Spleen (tissue), 11 donors: ENCODE results near the gene DMD. TPM values are rescaled to one million over a fixed set of nuclear protein-coding genes. Genes with fewer than 3 reads are reported as not detected.
"Not testable (repeated sequence)": the region's sequence is repeated elsewhere in the genome, so short reads cannot be mapped to it uniquely, and the experiment has no call there.

Source experiments
- DNase-seq: peaks from one replicate; pipeline ENCODE4 v3.0.0-alpha.2; 2020
- H3K27ac ChIP-seq, 8 donors: fragments of 200-600 bp; sonication (generic) in 7 of 8; 1 replicate in 4 of 8; 2 replicates in 4 of 8; pipeline versions ENCODE4 v1.5.0 to v1.8.0; 2016 to 2021; ENCODE audit warnings: inconsistent platforms in 4 of 8, mild to moderate bottlenecking in 4 of 8, moderate library complexity in 1 of 8
- H3K27me3 ChIP-seq, 7 donors: fragments of 200-600 bp; sonication (generic) in 6 of 7; replicated peaks in 1 of 7; 1 replicate in 4 of 7; 2 replicates in 3 of 7; pipeline versions ENCODE4 v1.5.0 to v1.8.0; 2016 to 2021; ENCODE audit warnings: inconsistent platforms in 3 of 7, mild to moderate bottlenecking in 1 of 7
- H3K36me3 ChIP-seq, 6 donors: fragments of 200-600 bp; sonication (generic) in 5 of 6; 1 replicate in 4 of 6; 2 replicates in 2 of 6; pipeline versions ENCODE4 v1.5.0 to v1.8.0; 2016 to 2021; ENCODE audit warnings: inconsistent platforms in 2 of 6
- H3K4me1 ChIP-seq, 6 donors: fragments of 200-600 bp; sonication (generic) in 5 of 6; 1 replicate in 3 of 6; 2 replicates in 3 of 6; pipeline versions ENCODE4 v1.5.0 to v1.8.0; 2016 to 2021; ENCODE audit warnings: inconsistent platforms in 3 of 6
- H3K4me3 ChIP-seq, 8 donors: fragments of 200-600 bp; sonication (generic) in 7 of 8; 1 replicate in 4 of 8; 2 replicates in 4 of 8; pipeline versions ENCODE4 v1.5.0 to v1.8.0; 2016 to 2021; ENCODE audit warnings: inconsistent platforms in 4 of 8, mild to moderate bottlenecking in 4 of 8, moderate library complexity in 2 of 8
- H3K9me3 ChIP-seq, 8 donors: fragments of 200-600 bp; sonication (generic) in 7 of 8; 1 replicate in 4 of 8; 2 replicates in 4 of 8; pipeline versions ENCODE4 v1.5.0 to v1.8.0; 2016 to 2021; ENCODE audit warnings: inconsistent platforms in 4 of 8
- POLR2A ChIP-seq, 3 donors: fragments of 450-650 bp; IDR thresholded peaks; one replicate each; pipeline ENCODE4 v1.5.1; 2017; ENCODE audit warnings: antibody characterized with exemption in 3 of 3, mild to moderate bottlenecking in 1 of 3
- POLR2AphosphoS5 ChIP-seq, 3 donors: sonication (generic); formaldehyde crosslinking; IDR thresholded peaks; one replicate each; pipeline ENCODE4 v1.5.1; 2017; ENCODE audit warnings: antibody characterized with exemption in 3 of 3
- WGBS, 5 donors: extraction: QIAGEN DNeasy Blood & Tissue Kit in 3 of 5; methylation state at CpG; one replicate each; pipeline versions ENCODE4 v1.1.5 to v1.1.7; 2013 to 2018; 5-methylcytosine and 5-hydroxymethylcytosine counted together
- intact Hi-C: fragments of 100-400 bp; cut with DNase I; formaldehyde crosslinking; loops from one replicate; pipeline ENCODE4 v1.15.0; 2023; ENCODE audit warnings: low total_unique reads
- polyA plus RNA-seq, 3 donors: library from polyadenylated mRNA; stranded (reverse); fragments of 200-250 nt; gene quantifications; one replicate each; pipeline ENCODE4 v1.2.1, GENCODE V29; 2013
- total RNA-seq, 7 donors: library from RNA; depleted of rRNA in 3 of 7; stranded (reverse); fragments of >200 nt in 3 of 7; fragmentation: NEBNext Ultra II Directional in 4 of 7; extraction: Animal tissue kit (Norgen Biotek cat#: 25700) in 4 of 7; gene quantifications; one replicate each; pipeline versions ENCODE4 v1.1.0 to v1.2.1, GENCODE V29; 2016 to 2021
- TF ChIP-seq, protein P1 (sequence below), 11 experiments: fragments of 200-600 bp in 7 of 11; fragments of 450-650 bp in 4 of 11; sonication (generic) in 4 of 11; IDR thresholded peaks in 8 of 11; conservative IDR thresholded peaks in 3 of 11; 1 replicate in 7 of 11; 2 replicates in 4 of 11; pipeline versions ENCODE4 v1.4.0 to v1.8.0; 2016 to 2021; ENCODE audit warnings: antibody characterized with exemption in 11 of 11, inconsistent platforms in 4 of 11, mild to moderate bottlenecking in 1 of 11
- donor health status: healthy with polysubstance abuse.
- donor health status: DM: no; HTN: no; CAD: no; lungs with moderate emphysema.
- donor health status: DM: no; HTN: no; CAD: no.
- donor health status: Bipolar disorder and iron deficiency.
- donor health status: healthy.
- donor health status: DM: no; HTN: no; CAD: no.
- donor health status: DM: yes; HTN: yes; CAD: no.

DMD gene
- total and polyA plus RNA-seq, 10 donors, result 1.3 to 11.3 (median 4.4) TPM

DNA sequence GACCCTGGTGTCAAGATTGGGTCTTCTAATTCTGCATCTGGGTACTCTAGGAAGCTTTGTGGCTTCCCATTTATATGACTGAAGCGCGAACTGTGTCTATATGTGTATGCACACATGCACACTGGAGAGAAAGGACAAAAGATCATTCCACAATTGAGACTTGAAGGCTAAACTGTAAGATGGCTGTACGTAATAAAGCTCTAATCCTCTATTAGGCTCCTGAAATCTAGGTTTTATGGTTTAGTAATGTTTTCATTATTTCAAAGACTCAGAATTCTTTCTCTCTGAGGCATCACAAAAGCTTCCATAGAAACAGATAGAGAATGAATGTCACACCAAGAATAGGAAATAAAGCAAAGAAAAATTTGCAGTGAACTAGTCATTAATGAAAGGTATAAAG is 1818.8 kb downstream of the DMD start:
- H3K9me3 ChIP-seq, result no peaks in the 10 kb centered on the region
- intact Hi-C loops, result no loop called here
- H3K4me3 ChIP-seq, result no peak overlapping the region
- 63 to 95% (median 89%) methylated on average over 1 to 3 of the region's 3 CpGs for WGBS, 5 donors
- H3K36me3 ChIP-seq, result no peaks in the 10 kb centered on the region
- no peak for TF ChIP-seq POLR2AphosphoS5 (IDR thresholded peaks at IDR 0.05)
- TF ChIP-seq, protein P1, sequence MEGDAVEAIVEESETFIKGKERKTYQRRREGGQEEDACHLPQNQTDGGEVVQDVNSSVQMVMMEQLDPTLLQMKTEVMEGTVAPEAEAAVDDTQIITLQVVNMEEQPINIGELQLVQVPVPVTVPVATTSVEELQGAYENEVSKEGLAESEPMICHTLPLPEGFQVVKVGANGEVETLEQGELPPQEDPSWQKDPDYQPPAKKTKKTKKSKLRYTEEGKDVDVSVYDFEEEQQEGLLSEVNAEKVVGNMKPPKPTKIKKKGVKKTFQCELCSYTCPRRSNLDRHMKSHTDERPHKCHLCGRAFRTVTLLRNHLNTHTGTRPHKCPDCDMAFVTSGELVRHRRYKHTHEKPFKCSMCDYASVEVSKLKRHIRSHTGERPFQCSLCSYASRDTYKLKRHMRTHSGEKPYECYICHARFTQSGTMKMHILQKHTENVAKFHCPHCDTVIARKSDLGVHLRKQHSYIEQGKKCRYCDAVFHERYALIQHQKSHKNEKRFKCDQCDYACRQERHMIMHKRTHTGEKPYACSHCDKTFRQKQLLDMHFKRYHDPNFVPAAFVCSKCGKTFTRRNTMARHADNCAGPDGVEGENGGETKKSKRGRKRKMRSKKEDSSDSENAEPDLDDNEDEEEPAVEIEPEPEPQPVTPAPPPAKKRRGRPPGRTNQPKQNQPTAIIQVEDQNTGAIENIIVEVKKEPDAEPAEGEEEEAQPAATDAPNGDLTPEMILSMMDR (IDR thresholded peaks at IDR 0.05 in 8 of 11, conservative IDR thresholded peaks at IDR 0.05 in 3 of 11), result no peak
- TF ChIP-seq POLR2A (IDR thresholded peaks at IDR 0.05), result no peak
- no peaks in the 10 kb centered on the region for H3K27me3 ChIP-seq
- no peak overlapping the region for H3K27ac ChIP-seq
- no peak for DNase-seq
- H3K4me1 ChIP-seq, result no peaks in the 10 kb centered on the region

DNA sequence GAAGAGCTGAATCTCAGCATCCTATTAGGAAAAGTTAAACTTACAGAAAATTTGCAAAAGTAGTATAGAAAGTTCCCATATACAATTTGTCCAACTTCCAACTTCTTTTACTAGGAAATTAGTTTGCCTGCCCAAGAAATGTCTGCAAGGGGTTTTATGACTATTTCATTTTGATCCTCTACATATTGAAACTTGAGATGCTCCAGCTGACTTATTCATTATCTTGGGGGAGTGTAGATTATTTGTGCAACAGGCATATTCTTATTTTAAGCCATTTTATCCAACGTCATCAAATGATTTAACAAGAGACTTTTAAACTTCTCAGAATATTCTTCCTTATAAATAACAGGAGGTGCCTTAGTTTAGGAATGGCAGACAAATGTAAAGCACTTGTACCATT is 1822.4 kb downstream of the DMD start:
- Histone ChIP-seq H3K36me3 (no peaks in the 10 kb centered on the region), H3K4me3 (no peak overlapping the region), H3K4me1 (no peaks in the 10 kb centered on the region), H3K9me3 (no peaks in the 10 kb centered on the region), H3K27me3 (no peaks in the 10 kb centered on the region), H3K27ac (no peak overlapping the region)
- DNase-seq, result no peak
- intact Hi-C loops, result no loop called here
- 51 to 82% (median 80%) methylated on average over 1 of the region's 1 CpG for WGBS, 5 donors
- TF ChIP-seq POLR2A (IDR thresholded peaks at IDR 0.05), result no peak
- TF ChIP-seq, protein P1 (IDR thresholded peaks at IDR 0.05 in 8 of 11, conservative IDR thresholded peaks at IDR 0.05 in 3 of 11), result no peak
- no peak for TF ChIP-seq POLR2AphosphoS5 (IDR thresholded peaks at IDR 0.05)

DNA sequence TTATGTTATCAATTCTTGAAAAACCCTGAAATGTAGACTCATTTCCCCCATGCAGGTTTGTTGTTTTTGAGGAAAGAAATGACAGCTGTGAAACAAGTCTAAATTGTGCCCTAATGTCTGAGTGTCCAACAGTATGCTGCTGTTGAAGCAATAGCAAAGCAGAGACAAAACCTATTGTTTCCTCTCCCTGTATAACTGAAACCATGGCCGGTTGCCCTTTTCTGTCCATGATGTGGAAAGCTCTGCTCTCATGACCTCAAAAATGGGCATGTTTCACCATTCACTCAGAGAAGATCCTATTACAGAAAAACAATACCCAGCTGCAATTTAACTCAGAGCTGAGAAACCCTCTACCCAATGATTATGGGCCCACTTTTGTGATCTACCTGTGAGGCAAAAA is 1826.9 kb downstream of the DMD start:
- H3K4me3 ChIP-seq, result no peak overlapping the region
- no peak overlapping the region for H3K27ac ChIP-seq
- no peak for TF ChIP-seq POLR2AphosphoS5 (IDR thresholded peaks at IDR 0.05)
- no peak for TF ChIP-seq POLR2A (IDR thresholded peaks at IDR 0.05)
- TF ChIP-seq, protein P1 (IDR thresholded peaks at IDR 0.05 in 8 of 11, conservative IDR thresholded peaks at IDR 0.05 in 3 of 11), result no peak
- WGBS, 5 donors, result 80 to 95% (median 88%) methylated on average over 1 of the region's 1 CpG
- H3K36me3 ChIP-seq, result no peaks in the 10 kb centered on the region
- H3K27me3 ChIP-seq, result no peaks in the 10 kb centered on the region
- no peak for DNase-seq
- no peaks in the 10 kb centered on the region for H3K4me1 ChIP-seq
- intact Hi-C loops, result no loop called here
- H3K9me3 ChIP-seq, result no peaks in the 10 kb centered on the region

DNA sequence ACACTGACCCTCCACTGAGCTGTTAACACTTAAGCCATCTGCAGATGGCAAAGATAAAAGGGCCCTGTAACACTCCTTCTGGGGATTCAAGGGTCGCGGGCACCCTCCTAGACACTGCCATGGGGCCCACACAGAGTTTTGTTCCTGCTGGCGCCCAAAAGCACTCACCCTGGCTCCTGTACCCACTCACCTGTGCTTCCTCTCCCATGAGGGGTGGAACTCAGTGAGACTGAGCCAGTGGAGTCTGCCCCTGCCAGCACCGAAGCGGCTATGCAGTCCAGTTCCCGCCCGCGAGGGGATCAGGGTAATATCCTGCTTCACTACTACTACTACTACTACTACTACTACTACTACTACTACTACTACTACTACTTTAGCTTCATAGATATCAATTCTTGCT is 1827.4 kb downstream of the DMD start:
- Histone ChIP-seq H3K4me3 (no peak overlapping the region), H3K27ac (no peak overlapping the region), H3K36me3 (no peaks in the 10 kb centered on the region), H3K27me3 (no peaks in the 10 kb centered on the region), H3K9me3 (no peaks in the 10 kb centered on the region), H3K4me1 (no peaks in the 10 kb centered on the region)
- TF ChIP-seq, protein P1 (IDR thresholded peaks at IDR 0.05 in 8 of 11, conservative IDR thresholded peaks at IDR 0.05 in 3 of 11), result no peak
- TF ChIP-seq POLR2A (IDR thresholded peaks at IDR 0.05), result no peak
- TF ChIP-seq POLR2AphosphoS5 (IDR thresholded peaks at IDR 0.05), result no peak
- intact Hi-C loops, result no loop called here
- DNase-seq, result no peak
- 87 to 98% (median 88%) methylated on average over 5 to 8 of the region's 8 CpGs for WGBS, 5 donors

DNA sequence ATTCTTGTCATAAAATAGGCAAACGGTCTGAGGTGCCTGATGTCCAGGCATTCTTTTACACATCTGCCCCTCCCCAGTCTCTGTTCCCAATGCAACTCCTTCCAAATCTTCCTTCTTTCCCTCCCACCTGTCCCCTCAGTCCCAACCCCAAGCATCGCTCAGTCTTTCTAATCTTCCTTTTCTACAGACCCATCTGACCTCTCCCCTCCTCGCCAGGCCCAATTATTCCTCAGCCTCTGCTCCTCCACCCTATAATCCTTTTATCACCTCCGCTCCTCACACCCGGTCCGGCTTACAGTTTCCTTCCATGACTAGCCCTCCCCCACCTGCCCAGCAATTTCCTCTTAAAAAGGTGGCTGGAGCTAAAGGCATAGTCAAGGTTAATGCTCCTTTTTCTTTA is 1832.4 kb downstream of the DMD start:
- H3K36me3 ChIP-seq, H3K27me3 ChIP-seq, intact Hi-C loops, DNase-seq, H3K9me3 ChIP-seq, H3K4me1 ChIP-seq, H3K4me3 ChIP-seq, H3K27ac ChIP-seq: not testable (repeated sequence)
- WGBS, 5 donors, result 55 to 78% (median 66%) methylated on average over 6 of the region's 6 CpGs

DNA sequence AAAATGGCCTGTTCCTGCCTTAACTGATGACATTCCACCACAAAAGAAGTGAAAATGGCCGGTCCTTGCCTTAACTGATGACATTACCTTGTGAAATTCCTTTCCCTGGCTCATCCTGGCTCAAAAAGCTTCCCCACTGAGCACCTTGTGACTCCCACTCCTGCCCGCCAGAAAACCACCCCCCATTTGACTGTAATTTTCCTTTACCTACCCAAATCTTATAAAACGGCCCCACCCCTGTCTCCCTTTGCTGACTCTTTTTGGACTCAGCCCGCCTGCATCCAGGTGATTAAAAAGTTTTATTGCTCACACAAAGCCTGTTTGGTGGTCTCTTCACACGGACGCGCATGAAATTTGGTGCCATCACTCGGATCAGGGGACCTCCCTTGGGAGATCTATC is 1833.5 kb downstream of the DMD start:
- not testable (repeated sequence) for H3K27me3 ChIP-seq
- 74 to 90% (median 84%) methylated on average over 8 of the region's 8 CpGs for WGBS, 5 donors

More for the DNA sequence above, 1833.5 kb downstream of the DMD start:
- H3K4me1 ChIP-seq, intact Hi-C loops, H3K9me3 ChIP-seq, DNase-seq, H3K4me3 ChIP-seq, H3K36me3 ChIP-seq, H3K27ac ChIP-seq: not testable (repeated sequence)
